ENCODE measurements around the gene CCBE1. TPM values are rescaled to one million over a fixed set of nuclear protein-coding genes. Genes with fewer than 3 reads are reported as not detected.

CCBE1 gene
- total RNA-seq, 1 donor from 2014 or later: 1.2 TPM

- Mint-ChIP-seq H3K4me3 (ENCODE audit: unreplicated experiment) (no peak overlapping the region), H3K9me3 (ENCODE audit: unreplicated experiment) (no peaks in the 10 kb centered on the region), H3K27ac (ENCODE audit: unreplicated experiment) (no peak overlapping the region), H3K4me1 (ENCODE audit: unreplicated experiment) (no peaks in the 10 kb centered on the region), H3K27me3 (ENCODE audit: unreplicated experiment) (peaks cover 4% of the 10 kb centered on the region), H3K36me3 (ENCODE audit: low read depth, unreplicated experiment) (no peaks in the 10 kb centered on the region)
- DNase-seq (ENCODE audit: low spot score): no peak
- no peak for TF ChIP-seq CTCF (IDR thresholded peaks at IDR 0.05; ENCODE audit: unreplicated experiment)
Measured at GRCh38 chr18:59708988-59709387, 11.8 kb upstream of the CCBE1 start.

- Mint-ChIP-seq H3K27me3 (ENCODE audit: unreplicated experiment) (peaks cover 1% of the 10 kb centered on the region), H3K9me3 (ENCODE audit: unreplicated experiment) (no peaks in the 10 kb centered on the region), H3K27ac (ENCODE audit: unreplicated experiment) (no peak overlapping the region), H3K4me1 (ENCODE audit: unreplicated experiment) (no peaks in the 10 kb centered on the region), H3K4me3 (ENCODE audit: unreplicated experiment) (no peak overlapping the region), H3K36me3 (ENCODE audit: low read depth, unreplicated experiment) (no peaks in the 10 kb centered on the region)
- no peak for DNase-seq (ENCODE audit: low spot score)
- TF ChIP-seq CTCF (IDR thresholded peaks at IDR 0.05; ENCODE audit: unreplicated experiment): no peak
Measured at GRCh38 chr18:59707306-59707705, 10.1 kb upstream of the CCBE1 start.

- H3K27ac Mint-ChIP-seq (ENCODE audit: unreplicated experiment): no peak overlapping the region
- DNase-seq (ENCODE audit: low spot score): no peak
- H3K27me3 Mint-ChIP-seq (ENCODE audit: unreplicated experiment): peaks cover 1% of the 10 kb centered on the region
- H3K9me3 Mint-ChIP-seq (ENCODE audit: unreplicated experiment): no peaks in the 10 kb centered on the region
- no peaks in the 10 kb centered on the region for H3K4me1 Mint-ChIP-seq (ENCODE audit: unreplicated experiment)
- TF ChIP-seq CTCF (IDR thresholded peaks at IDR 0.05; ENCODE audit: unreplicated experiment): no peak
- H3K36me3 Mint-ChIP-seq (ENCODE audit: low read depth, unreplicated experiment): no peaks in the 10 kb centered on the region
- H3K4me3 Mint-ChIP-seq (ENCODE audit: unreplicated experiment): no peak overlapping the region
Measured at GRCh38 chr18:59706499-59706898, 9.3 kb upstream of the CCBE1 start.

GRCh38 chr18:59705145-59705544, 7.9 kb upstream of the CCBE1 start:
- H3K9me3 Mint-ChIP-seq (ENCODE audit: unreplicated experiment): no peaks in the 10 kb centered on the region
- no peak for DNase-seq (ENCODE audit: low spot score)
- no peak overlapping the region for H3K27ac Mint-ChIP-seq (ENCODE audit: unreplicated experiment)
- H3K4me1 Mint-ChIP-seq (ENCODE audit: unreplicated experiment): no peaks in the 10 kb centered on the region
- H3K36me3 Mint-ChIP-seq (ENCODE audit: low read depth, unreplicated experiment): no peaks in the 10 kb centered on the region
- no peak overlapping the region for H3K4me3 Mint-ChIP-seq (ENCODE audit: unreplicated experiment)
- peaks cover 4% of the 10 kb centered on the region for H3K27me3 Mint-ChIP-seq (ENCODE audit: unreplicated experiment)
- no peak for TF ChIP-seq CTCF (IDR thresholded peaks at IDR 0.05; ENCODE audit: unreplicated experiment)

GRCh38 chr18:59704146-59704545, 6.9 kb upstream of the CCBE1 start:
- H3K9me3 Mint-ChIP-seq (ENCODE audit: unreplicated experiment): no peaks in the 10 kb centered on the region

More at GRCh38 chr18:59704146-59704545, 6.9 kb upstream of the CCBE1 start:
- no peak for DNase-seq (ENCODE audit: low spot score)
- Mint-ChIP-seq H3K27ac (ENCODE audit: unreplicated experiment) (no peak overlapping the region), H3K4me3 (ENCODE audit: unreplicated experiment) (no peak overlapping the region), H3K36me3 (ENCODE audit: low read depth, unreplicated experiment) (no peaks in the 10 kb centered on the region), H3K27me3 (ENCODE audit: unreplicated experiment) (peaks cover 4% of the 10 kb centered on the region), H3K4me1 (ENCODE audit: unreplicated experiment) (no peaks in the 10 kb centered on the region)
- TF ChIP-seq CTCF (IDR thresholded peaks at IDR 0.05; ENCODE audit: unreplicated experiment): no peak
